Skin epidermis (tissue), 12 donors: ENCODE data around the gene DPF3.

Source experiments
- H3K27ac ChIP-seq, 21 experiments: fragments of 200-600 bp; sonication (generic) in 11 of 21; one replicate each; pipeline ENCODE4 v1.5.0; 2020; ENCODE audit warnings: mild to moderate bottlenecking in 3 of 21, inconsistent platforms in 2 of 21, moderate library complexity in 2 of 21
- H3K4me3 ChIP-seq, 7 experiments: fragments of 200-600 bp; sonication (generic) in 2 of 7; one replicate each; pipeline ENCODE4 v1.5.0; 2020; ENCODE audit warnings: inconsistent platforms in 2 of 7, mild to moderate bottlenecking in 2 of 7, moderate library complexity in 1 of 7

DPF3 gene

DNA sequence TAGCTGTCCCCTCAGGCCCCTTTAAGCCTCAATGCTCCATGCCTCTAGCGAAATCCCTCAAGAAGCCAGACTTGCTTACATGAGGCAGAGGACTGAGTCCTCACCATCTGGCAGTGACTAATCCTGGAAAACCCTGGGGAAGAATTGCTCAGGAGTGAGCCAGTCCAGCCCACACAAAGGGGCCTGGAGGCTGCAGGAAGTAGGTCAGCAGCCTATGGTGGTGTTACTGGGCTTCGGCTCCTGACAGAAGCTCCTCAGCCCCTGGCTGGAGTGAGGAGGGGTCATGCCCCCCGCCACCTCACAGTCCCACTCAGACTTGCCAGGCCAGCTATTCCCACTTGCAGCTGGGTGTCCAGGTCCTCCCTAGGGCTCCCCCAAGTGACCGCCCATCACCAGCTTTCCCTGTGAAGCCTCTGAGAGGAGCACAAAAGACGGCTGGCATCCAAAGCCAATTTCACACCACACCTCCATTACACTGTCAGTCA is 250.5 kb downstream of the DPF3 start:
- no peak overlapping the region for H3K4me3 ChIP-seq
- H3K27ac ChIP-seq: peak overlapping the region in 8 of 21 experiments; percentile 1 to 59 (median 28)

DNA sequence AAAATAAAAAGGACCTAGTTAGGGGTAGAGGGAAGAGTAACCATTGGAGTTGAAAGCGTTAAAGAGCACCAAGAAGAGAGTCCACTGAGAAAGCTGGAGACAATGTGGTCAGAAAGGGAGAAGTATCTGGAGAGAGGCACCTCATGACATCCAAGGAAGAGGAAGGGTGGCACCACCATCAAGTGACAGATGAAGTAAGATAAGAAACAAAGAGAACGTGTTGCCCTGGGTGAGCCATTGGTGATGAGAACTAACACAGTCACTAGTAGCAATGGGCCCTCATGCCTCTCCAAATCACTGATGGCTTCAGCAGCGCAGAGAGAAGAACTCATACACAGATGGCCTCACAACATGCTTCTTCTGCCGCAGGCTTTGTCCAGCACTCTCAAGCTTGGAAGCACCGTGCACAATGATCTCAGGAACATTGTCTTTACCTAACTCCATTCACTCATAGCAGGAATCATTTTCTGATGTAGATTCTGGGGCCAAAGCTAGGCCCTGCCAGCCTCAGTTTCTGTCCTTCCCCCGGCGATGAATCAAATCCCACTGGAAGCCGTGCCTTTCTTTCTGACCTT is 252.9 kb downstream of the DPF3 start:
- Histone ChIP-seq H3K4me3 (no peak overlapping the region), H3K27ac (no peak overlapping the region)

DNA sequence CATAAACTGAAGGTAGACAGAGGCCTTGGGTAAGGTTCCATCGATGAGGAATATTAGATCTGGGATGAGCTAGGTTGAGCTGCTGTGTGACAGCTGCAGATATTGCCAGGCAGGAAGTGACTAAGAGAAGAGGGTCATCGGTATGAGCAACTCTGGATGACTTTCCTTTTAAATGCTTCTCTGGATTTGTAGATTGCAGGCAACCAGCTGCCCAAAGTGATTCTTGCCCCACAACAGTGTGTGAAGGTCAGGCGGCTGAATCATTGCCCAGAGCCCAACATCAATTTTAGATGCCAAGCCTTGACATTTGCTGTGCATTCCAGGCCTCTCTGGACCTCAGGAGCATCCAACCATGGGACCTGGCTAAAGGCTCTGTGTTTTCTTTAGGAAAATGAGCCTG is 255.9 kb downstream of the DPF3 start:
- Histone ChIP-seq H3K27ac (no peak overlapping the region), H3K4me3 (no peak overlapping the region)

DNA sequence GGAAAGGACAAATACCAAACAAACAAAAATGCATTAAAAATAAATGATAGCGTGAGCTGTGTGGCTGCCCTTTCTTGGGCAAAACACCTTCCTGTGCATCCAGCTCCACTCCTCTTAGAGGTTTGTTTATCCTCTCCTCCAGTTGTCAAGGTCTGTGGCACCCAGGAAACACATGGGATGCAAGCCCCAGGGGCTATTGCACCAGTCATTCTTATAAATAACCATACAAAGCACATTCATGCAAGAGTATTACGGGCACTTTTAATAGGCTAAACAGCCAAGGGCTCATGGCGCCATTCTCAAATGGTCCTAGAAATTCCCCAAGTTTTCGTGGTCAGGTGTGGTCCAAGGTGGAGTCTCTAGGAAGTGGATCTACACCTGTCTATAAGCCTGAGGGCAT is 257.0 kb downstream of the DPF3 start:
- no peak overlapping the region for H3K4me3 ChIP-seq
- no peak overlapping the region for H3K27ac ChIP-seq

DNA sequence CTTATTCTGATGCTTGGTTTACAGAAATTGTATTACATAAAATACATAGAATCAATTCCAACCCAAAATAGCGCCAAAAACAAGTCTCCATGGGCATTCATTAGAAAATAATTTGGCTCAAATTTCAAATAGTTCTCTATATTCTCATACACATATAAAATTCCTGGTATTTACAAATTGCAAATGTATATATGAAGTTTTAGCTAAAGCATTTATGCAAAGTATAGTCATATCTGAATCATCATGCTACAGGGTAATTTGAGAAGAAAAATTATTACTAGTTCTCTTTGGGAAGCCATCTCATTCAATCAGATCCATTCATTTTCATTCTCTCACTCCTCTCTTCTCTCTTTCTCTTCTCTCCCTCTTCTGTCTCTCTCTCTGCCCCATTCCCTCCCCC is 257.8 kb downstream of the DPF3 start:
- no peak overlapping the region for H3K4me3 ChIP-seq
- no peak overlapping the region for H3K27ac ChIP-seq

DNA sequence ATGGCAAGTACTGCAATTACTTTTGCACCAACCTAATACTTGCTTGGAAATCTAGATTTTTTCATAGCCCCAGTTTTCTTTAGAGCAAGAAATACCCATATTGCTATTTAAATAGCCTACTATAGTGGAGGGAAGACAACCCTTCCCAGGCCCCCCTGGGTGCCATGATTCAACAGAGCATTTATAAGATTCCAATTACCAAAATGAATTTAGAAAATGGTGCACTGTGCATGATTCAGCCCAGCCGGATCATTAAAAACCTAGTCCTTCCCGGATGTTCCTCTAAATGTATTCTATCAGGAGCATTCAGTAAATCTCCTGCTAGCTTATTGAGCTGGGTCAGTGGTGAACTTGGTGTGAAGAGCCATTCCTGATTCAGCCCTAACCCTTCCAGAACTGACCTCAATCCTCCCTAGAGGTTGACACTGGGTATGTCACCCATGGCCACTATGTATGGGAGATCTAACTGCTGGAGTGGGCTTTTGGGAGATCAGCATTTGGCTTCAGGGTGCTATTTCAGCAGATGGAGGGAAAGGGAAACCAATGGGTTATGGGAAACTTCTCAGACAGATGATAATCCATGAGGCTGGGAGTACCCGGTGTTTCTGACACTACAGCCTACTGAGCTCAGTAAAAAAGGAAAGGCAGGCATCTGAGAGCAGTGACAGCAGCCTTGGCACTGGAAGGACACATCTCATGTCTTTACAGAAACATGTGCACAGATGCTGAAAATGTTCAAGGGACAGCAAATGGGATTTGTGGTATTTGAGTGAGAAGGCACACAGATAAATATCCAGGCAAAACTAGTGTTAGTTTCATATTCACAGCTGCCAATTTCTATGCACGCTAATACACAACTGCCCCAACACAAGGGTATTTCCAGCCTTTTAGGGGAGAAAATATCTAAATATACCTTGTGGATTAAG is 258.9 kb downstream of the DPF3 start:
- H3K4me3 ChIP-seq: no peak overlapping the region
- no peak overlapping the region for H3K27ac ChIP-seq

DNA sequence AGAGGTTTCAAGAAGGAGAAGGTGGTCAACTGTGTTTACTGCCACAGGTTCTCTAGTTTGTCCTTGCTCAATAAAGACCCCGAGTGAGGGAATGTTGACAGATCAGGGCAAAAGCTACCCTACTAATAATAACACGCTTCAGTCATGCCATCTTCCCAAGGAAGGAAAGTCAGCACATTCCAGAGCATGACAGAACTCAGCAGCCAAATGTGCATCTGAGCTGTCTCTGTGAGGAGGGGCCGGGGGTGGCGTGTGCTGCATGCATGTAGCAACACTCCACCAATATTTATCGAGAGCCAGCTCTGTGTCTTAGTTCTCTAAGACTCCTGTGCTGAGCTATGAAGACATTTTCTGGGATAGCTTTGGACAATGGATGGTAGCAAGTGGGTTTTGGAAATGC is 260.4 kb downstream of the DPF3 start:
- Histone ChIP-seq H3K27ac (no peak overlapping the region), H3K4me3 (no peak overlapping the region)

DNA sequence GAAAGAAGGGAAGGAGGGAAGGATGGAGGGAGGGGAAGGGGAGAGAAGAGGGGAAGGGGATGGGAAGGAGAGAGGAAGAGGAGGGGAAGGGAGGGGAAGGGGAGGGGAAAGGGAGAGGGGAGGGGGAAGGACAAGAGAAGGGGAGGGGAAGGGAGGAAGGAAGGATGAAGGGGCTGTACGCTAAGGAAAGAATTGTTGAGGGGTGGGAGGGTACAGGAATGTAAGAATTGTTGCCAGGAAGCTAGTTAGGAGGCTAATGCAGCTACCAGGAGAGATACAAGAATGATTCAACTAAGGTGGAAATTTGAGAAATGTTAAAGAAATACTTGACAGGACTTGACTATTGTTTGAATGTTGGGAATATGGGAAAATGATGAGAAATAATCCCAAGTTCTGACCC is 261.2 kb downstream of the DPF3 start:
- Histone ChIP-seq H3K4me3 (no peak overlapping the region), H3K27ac (no peak overlapping the region)

DNA sequence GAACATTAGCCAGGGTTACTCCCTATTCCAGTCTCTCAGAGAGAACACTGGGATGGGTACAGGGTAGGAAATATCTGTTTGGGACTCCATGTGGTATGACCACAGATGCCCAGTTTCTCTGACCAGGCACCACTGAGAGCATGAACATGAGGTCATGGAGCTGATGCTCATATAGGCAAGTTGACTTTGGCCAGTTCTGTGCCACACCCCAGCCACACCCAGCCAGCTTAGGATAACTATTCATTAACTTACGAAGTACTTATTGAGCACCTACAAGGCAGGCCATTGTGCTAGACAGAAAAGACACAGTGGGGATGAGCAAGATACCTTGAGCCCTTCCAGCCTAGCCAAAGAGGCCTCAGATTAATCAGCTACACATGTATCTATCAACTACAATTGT is 262.5 kb downstream of the DPF3 start:
- Histone ChIP-seq H3K4me3 (no peak overlapping the region), H3K27ac (no peak overlapping the region)

DNA sequence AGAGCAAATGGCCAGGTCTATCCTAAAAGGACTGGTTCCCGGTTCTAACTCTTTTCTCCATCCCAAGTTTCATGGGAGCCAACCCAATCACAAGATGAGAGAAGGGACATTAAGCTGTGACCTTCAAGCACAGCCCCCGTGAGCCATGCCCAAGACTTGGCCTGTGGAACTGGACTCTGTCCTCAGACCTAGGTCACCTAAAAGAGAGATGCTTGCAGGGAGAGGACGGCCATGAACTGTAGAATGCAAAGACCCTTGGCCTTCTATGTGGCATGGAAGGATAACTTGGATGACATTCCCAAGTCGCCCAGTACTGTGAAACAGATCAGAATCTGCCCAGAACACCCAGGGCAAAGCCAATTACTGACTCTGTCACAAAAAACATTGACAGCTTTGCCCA is 263.5 kb downstream of the DPF3 start:
- H3K27ac ChIP-seq: no peak overlapping the region
- no peak overlapping the region for H3K4me3 ChIP-seq

DNA sequence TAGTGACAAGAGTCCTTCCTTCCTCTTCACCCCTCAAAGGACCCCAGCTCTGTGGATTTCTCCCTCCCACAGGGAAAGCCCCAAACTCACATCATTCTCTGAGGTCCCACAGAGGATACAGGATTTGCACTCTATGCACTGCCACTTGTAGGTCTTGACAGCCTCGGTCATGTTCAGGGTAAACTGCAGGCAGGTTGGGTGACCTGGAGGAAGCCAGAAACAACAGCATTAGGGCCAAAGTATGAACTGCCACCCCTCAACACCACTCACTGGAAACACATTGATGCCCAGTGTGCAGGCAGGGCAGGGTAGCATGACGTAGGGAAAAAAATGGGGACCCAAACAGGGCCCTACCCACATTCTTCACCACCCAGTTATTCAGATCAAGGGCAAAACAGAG is 264.4 kb downstream of the DPF3 start:
- Histone ChIP-seq H3K27ac (no peak overlapping the region), H3K4me3 (no peak overlapping the region)

DNA sequence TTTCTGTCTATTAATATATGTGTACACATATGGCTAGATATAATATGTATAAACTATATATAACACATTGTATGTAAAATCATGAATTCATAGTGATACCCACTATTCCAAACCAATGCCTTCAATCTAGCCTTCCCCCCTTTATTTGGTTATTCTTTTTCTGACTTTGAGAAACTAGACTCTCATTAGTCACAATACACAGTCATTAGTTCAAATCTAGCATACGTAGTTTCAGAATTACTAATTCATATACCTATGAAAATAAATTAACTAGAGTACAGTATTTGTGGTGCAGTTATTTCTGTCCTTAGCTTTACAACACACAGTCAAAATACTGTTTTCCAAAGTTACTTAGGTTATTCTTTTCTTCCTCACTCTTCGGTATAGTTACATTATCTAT is 268.2 kb downstream of the DPF3 start:
- H3K4me3 ChIP-seq: no peak overlapping the region

DNA sequence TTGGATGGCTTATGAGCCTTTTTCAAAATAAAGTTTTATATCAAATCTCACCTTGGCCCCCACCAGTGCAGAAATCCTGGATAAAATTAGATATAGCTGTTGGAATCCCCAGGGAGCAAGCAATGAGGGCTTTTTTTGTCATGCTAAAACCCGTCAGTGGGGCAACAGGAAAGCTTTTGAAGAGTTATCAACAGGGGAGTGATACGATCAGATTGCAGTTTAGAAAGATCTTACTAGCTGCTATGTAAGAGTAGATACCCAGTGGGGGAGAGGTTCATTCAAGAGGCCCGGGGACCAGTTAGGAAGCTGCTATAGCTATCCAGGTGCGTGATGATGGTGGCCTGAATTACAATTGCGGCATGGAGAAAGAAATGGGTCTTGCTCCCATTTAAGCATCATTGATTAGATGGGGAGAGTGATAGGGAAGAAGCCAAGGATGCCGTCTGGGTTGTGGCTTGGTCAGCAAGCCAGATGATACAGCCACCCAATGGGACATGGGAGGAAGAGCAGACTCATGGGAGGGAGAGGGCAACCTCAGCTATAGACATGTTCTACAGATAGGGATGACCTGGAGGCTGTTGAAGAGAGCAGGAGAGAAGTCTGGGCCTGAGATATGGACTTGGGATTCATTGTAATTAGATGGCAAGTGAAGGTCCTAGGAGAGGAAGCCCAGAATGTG is 272.4 kb downstream of the DPF3 start:
- no peak overlapping the region for H3K27ac ChIP-seq

More for the DNA sequence above, 268.2 kb downstream of the DPF3 start:
- H3K27ac ChIP-seq: no peak overlapping the region

DNA sequence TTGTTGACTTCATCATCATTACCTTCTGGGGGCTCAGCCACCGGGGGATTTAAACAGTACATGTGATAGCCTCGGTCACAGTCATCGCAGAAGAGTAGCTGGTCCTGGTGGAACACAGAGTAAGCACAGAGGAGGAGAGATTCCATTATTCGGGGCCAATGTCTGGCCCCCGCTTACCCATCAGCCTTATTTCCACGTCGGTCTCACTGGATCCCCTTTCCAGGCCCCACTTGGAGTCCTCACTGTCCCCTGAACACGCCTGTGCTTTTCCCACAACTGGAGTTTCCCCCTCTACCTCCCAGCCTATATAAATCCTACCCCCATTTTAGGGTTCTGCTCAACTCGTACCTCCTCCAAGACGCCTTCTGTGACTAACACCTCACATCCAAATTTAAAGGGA is 274.0 kb downstream of the DPF3 start:
- H3K4me3 ChIP-seq: no peak overlapping the region
- no peak overlapping the region for H3K27ac ChIP-seq

More for the DNA sequence above, 272.4 kb downstream of the DPF3 start:
- H3K4me3 ChIP-seq: no peak overlapping the region

DNA sequence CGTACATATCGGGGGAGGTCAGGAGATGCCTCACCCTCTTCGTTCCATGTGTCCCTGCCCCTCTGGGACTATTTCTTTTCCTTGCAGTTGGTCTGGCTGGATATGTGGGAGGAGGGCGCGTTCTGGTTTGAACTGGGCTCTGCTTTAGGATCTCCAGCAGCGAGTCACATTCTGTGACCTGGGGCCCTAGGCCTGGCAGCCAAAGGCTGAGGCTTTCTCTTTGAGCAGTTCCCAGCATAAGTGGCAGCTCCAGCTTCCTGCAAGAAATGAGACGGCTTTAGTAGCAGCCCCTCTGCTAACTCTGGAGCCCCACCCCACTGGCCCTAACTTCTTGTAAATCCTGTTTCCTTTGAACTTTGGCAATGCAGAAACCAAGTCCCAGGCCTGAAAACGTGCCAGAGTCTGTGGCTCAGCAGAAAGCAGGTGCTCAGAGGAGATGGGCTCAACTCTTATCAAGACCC is 274.8 kb downstream of the DPF3 start:
- Histone ChIP-seq H3K4me3 (no peak overlapping the region), H3K27ac (no peak overlapping the region)

DNA sequence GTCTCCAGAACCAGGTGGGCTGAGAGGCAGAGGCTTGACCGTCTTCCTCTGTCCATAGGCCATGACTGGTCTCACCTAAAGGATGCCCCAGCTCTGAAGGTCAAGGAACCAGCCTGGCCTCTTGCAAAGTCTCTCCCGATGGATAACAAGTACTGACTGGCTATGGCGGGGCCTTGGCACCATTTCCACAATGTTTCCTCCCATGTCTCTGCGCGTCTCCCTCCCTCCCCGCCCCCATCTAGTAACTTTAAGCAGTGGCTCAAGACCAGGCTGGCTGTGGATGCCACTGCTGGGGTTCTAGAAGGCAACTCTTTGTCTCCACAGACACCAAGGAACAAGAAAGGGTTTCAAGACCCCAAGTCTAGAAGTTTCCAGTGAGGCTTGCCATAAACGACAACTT is 275.5 kb downstream of the DPF3 start:
- no peak overlapping the region for H3K27ac ChIP-seq
- H3K4me3 ChIP-seq: no peak overlapping the region

DNA sequence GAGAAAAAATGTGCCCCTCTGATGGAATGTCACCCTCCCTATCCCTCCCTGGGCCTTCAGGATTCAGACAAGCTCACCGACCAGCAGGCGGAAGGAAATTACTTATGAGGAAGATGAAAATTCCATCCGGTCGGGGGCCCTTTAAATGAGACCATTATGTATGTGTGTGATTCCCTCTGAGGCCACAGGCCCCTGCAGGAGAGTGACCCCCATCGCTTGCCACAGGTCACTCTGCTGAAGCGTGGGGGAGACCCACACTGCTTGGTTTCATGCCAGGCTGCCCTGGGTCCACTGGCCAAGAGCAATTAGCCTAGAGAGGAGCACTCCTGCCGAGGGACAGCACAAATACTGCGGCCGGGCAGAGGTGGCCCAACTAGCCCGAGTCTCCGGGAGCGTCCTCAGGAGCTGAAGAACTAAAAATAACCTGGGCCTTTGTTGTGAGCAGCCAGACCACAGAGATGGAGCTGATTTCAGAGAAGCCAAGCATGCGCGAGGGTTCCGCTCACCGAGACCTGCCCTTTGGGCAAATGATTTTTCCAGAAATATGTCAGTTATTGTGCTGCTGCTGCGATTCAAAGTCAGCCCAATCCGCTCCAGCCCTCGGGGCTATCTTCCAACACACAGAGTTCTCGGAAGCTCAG is 276.4 kb downstream of the DPF3 start:
- Histone ChIP-seq H3K4me3 (no peak overlapping the region), H3K27ac (peak overlapping the region in 3 of 21 experiments; percentile 0 to 45 (median 43))

DNA sequence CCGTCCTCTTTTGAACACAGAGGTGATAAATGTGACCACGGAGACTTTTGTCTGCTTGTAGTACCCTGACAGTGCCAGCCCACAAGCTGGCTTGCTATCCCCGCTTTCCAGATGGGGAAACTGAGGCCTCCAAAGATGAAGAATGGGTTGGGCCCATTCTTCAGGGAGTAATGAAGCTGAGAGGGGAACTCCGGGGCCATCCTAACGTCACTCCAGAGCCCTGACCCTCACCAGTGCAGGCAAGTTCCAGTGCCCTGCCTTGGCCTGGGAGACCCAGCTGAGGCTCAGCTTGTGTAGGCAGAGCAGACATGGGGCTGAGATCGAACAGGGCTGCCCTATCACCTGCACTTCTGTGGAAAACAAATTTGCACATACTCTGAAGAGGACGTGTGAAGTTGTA is 277.1 kb downstream of the DPF3 start:
- Histone ChIP-seq H3K27ac (peak overlapping the region in 1 of 21 experiments; percentile 45), H3K4me3 (no peak overlapping the region)

DNA sequence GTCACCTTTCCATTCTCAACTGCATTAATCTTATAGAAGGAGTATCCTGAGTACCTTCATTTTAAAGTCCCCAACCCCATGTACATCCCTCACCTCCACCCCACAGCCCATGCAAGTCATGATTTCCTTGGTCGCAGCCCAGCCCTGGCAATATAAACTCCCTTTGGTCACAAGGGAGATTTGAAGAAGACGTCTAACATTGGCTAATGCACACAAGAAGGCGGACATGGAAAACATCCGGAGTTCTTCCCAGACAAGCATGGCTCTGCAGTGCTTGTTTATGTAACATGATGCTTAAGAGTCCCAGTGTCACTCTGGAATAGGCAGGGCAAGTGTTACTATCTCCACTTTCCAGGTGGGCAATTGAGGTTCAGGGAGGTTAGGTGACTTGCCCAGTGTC is 277.6 kb downstream of the DPF3 start:
- H3K4me3 ChIP-seq: no peak overlapping the region
- H3K27ac ChIP-seq: peak overlapping the region in 2 of 21 experiments; percentile 1 to 69
